Astrocyte of the cerebellum (primary cell): ENCODE results near the gene ATE1.
"Not testable (repeated sequence)": the region's sequence is repeated elsewhere in the genome, so short reads cannot be mapped to it uniquely, and the experiment has no call there.

Experiments used
- DNase-seq: peaks from one replicate; pipeline ENCODE4 v3.0.0-alpha.2; 2011; ENCODE audit warnings: low read depth
- H3K4me3 ChIP-seq: 2 replicates; pipeline ENCODE4 v1.5.1; 2011; ENCODE audit warnings: mild to moderate bottlenecking, low read depth, low read length, moderate library complexity
- CTCF ChIP-seq: IDR thresholded peaks from 2 replicates; pipeline ENCODE4 v1.5.1; 2012; ENCODE audit warnings: low read length, low read depth, moderate library complexity, mild to moderate bottlenecking; ENCODE audit errors: missing control alignments
- in situ Hi-C: cut with HindIII; loops from 2 replicates; pipeline ENCODE4 v1.10.0; 2017; ENCODE audit warnings: low sequenced_read_pairs

ATE1 gene

GRCh38 chr10:121927841-121928527 is at the start of gene ATE1:
TSS of gene ATE1 (minus strand) at chr10:121928031. CDS start at chr10:121927949, 82 bp downstream.
- in situ Hi-C loops: no loop called here
- peak; percentile 87 for DNase-seq
- H3K4me3 ChIP-seq: peak within 1 kb of the TSS; percentile 77
- TF ChIP-seq CTCF: peak; percentile 6

GRCh38 chr10:121976607-121977006 is 48.8 kb upstream of the ATE1 start:
- in situ Hi-C loops: no loop called here
- no peak for DNase-seq
- no peak overlapping the region for H3K4me3 ChIP-seq
- no peak for TF ChIP-seq CTCF

GRCh38 chr10:121975295-121976086 is 47.7 kb upstream of the ATE1 start:
- H3K4me3 ChIP-seq: peak overlapping the region; percentile 73
- peak; percentile 70 for TF ChIP-seq CTCF
- no peak for DNase-seq
- in situ Hi-C loops: no loop called here

GRCh38 chr10:121974535-121975294 is 46.9 kb upstream of the ATE1 start, which contains the start of gene NSMCE4A:
TSS of gene NSMCE4A (minus strand) at chr10:121975217. CDS start at chr10:121975165, 52 bp downstream.
- no peak for TF ChIP-seq CTCF
- no peak for DNase-seq
- in situ Hi-C loops: no loop called here
- H3K4me3 ChIP-seq: peak within 1 kb of the TSS; percentile 73

- no peak for DNase-seq
- in situ Hi-C loops: no loop called here
- TF ChIP-seq CTCF: no peak
- H3K4me3 ChIP-seq: peak overlapping the region; percentile 73
Measured at GRCh38 chr10:121974019-121974534, 46.2 kb upstream of the ATE1 start.

- in situ Hi-C loops, DNase-seq, H3K4me3 ChIP-seq: not testable (repeated sequence)
Measured at GRCh38 chr10:121969086-121969485, 41.3 kb upstream of the ATE1 start.
